HepG2 (cell line): ENCODE measurements around the gene CST3. TPM values are rescaled to one million over a fixed set of nuclear protein-coding genes. Genes with fewer than 3 reads are reported as not detected.

Source experiments
- ATAC-seq: fragments of 200-7000 bp; cut with Tn5 transposase; 3 replicates; pipeline ENCODE4 v1.9.1; 2020; ENCODE audit warnings: mild to moderate bottlenecking, moderate library complexity
- BruUV-seq: library from RNA; stranded (reverse); fragments of 400-500 nt; replicated peaks from 2 replicates; lab custom pipeline; 2021; lab: Mats Ljungman, UMichigan
- CTCF ChIA-PET: fragments of 300-600 bp; formaldehyde crosslinking; extraction: SDS; loops from one replicate; lab custom pipeline; 2021; ENCODE audit warnings: low total read pairs, inconsistent platforms, low intra/inter-chr PET ratio; lab: Yijun Ruan, JAX
- POLR2A ChIA-PET: fragments of 350-600 bp; sonication (Branson Sonifier 250); formaldehyde crosslinking; loops from one replicate; lab custom pipeline; 2020; ENCODE audit warnings: antibody characterized with exemption, inconsistent platforms; lab: Yijun Ruan, JAX
- DNase-seq: peaks from one replicate; pipeline ENCODE4 v3.0.0-alpha.2; 2015; ENCODE audit warnings: low spot score
- FAIRE-seq: peaks from 3 replicates; lab custom pipeline; 2011; peaks lifted over from hg19 to GRCh38; lab: Jason Lieb, UNC
- H2AFZ ChIP-seq: one replicate; pipeline ENCODE4 v1.6.1; 2011; ENCODE audit warnings: low read length, inconsistent platforms
- H3K27ac ChIP-seq: fragments of 300-600 bp; 3 replicates; pipeline ENCODE4 v1.8.0; 2011; ENCODE audit warnings: mixed run types, mild to moderate bottlenecking, mixed read lengths, low read length, inconsistent platforms; ENCODE audit not compliant: insufficient read depth; ENCODE audit errors: extremely low read length
- H3K27me3 ChIP-seq, 2 experiments: fragments of 200-600 bp in 1 of 2; 2 replicates in 1 of 2; 3 replicates in 1 of 2; pipeline versions ENCODE4 v1.6.0 to v1.8.0; 2011; ENCODE audit warnings: low read length in 2 of 2, mild to moderate bottlenecking in 2 of 2, moderate library complexity in 2 of 2, inconsistent platforms in 1 of 2; ENCODE audit not compliant: insufficient read depth in 2 of 2, control insufficient read depth in 1 of 2
- H3K36me3 ChIP-seq, 2 experiments: fragments of 200-600 bp in 1 of 2; replicated peaks in 1 of 2; 2 replicates in 1 of 2; 3 replicates in 1 of 2; pipeline versions ENCODE4 v1.5.1 to v1.8.0; 2011; ENCODE audit warnings: low read length in 2 of 2, inconsistent platforms in 1 of 2; ENCODE audit not compliant: insufficient read depth in 2 of 2, control insufficient read depth in 1 of 2
- H3K4me1 ChIP-seq: 2 replicates; pipeline ENCODE4 v1.5.1; 2012; ENCODE audit warnings: low read length, inconsistent platforms; ENCODE audit not compliant: insufficient read depth
- H3K4me2 ChIP-seq: 2 replicates; pipeline ENCODE4 v1.6.0; 2011; ENCODE audit warnings: low read depth, low read length, inconsistent platforms
- H3K4me3 ChIP-seq, 3 experiments: fragments of 200-600 bp in 1 of 3; sonication (generic), shearing (Covaris generic) in 1 of 3; replicated peaks in 1 of 3; 2 replicates each; pipeline ENCODE4 v1.5.1; 2011 to 2016; ENCODE audit warnings: low read length in 3 of 3, inconsistent platforms in 2 of 3, low read depth in 2 of 3, mild to moderate bottlenecking in 2 of 3, control low read depth in 1 of 3, mixed read lengths in 1 of 3; ENCODE audit not compliant: insufficient read depth in 1 of 3
- H3K79me2 ChIP-seq: one replicate; pipeline ENCODE4 v1.6.1; 2011; ENCODE audit warnings: low read length, inconsistent platforms; ENCODE audit not compliant: insufficient read depth
- H3K9ac ChIP-seq: 2 replicates; pipeline ENCODE4 v1.6.0; 2011; ENCODE audit warnings: mild to moderate bottlenecking, low read depth, low read length, inconsistent platforms; ENCODE audit not compliant: insufficient read depth
- H3K9me3 ChIP-seq: 2 replicates; pipeline ENCODE4 v1.5.1; 2012; ENCODE audit warnings: mild to moderate bottlenecking, low read length
- H4K20me1 ChIP-seq: 2 replicates; pipeline ENCODE4 v1.6.0; 2011; ENCODE audit warnings: inconsistent platforms, mild to moderate bottlenecking, low read length, moderate library complexity; ENCODE audit not compliant: insufficient read depth
- DRAP1 ChIP-seq: IDR thresholded peaks from 2 replicates; pipeline ENCODE4 v1.6.1; 2016; ENCODE audit warnings: missing genetic modification reagents, missing compliant biosample characterization
- ELF3 ChIP-seq: IDR thresholded peaks from 2 replicates; pipeline ENCODE4 v1.6.1; 2016; ENCODE audit warnings: missing genetic modification reagents, missing compliant biosample characterization
- HES4 ChIP-seq: sonication (generic); formaldehyde crosslinking; IDR thresholded peaks from 2 replicates; pipeline ENCODE4 v1.9.0; 2021; ENCODE audit warnings: mild to moderate bottlenecking, missing genetic modification reagents, borderline replicate concordance
- NFE2 ChIP-seq: sonication (generic); formaldehyde crosslinking; IDR thresholded peaks from 2 replicates; pipeline ENCODE4 v1.4.0; 2020; ENCODE audit warnings: missing genetic modification reagents
- RXRB ChIP-seq: IDR thresholded peaks from 2 replicates; pipeline ENCODE4 v1.6.1; 2016; ENCODE audit warnings: borderline replicate concordance, missing genetic modification reagents, missing compliant biosample characterization
- STAG1 ChIP-seq: sonication (generic); formaldehyde crosslinking; IDR thresholded peaks from 2 replicates; pipeline ENCODE4 v1.4.0; 2020; ENCODE audit warnings: missing genetic modification reagents
- TOE1 ChIP-seq: sonication (generic); formaldehyde crosslinking; IDR thresholded peaks from 2 replicates; pipeline ENCODE4 v1.4.0; 2020; ENCODE audit warnings: mild to moderate bottlenecking, missing genetic modification reagents
- ZNF430 ChIP-seq: sonication (generic); formaldehyde crosslinking; IDR thresholded peaks from 2 replicates; pipeline ENCODE4 v1.9.0; 2021; ENCODE audit warnings: mild to moderate bottlenecking, missing genetic modification reagents
- ZNF773 ChIP-seq: sonication (generic); formaldehyde crosslinking; IDR thresholded peaks from 2 replicates; pipeline ENCODE4 v1.4.0; 2020; ENCODE audit warnings: missing genetic modification reagents, borderline replicate concordance
- WGBS: methylation state at CpG from one replicate; pipeline ENCODE4 v1.1.6; 2017; ENCODE audit warnings: low lambda C conversion rate; 5-methylcytosine and 5-hydroxymethylcytosine counted together
- in situ Hi-C: cut with HindIII; loops from 2 replicates; pipeline ENCODE4 v1.10.0; 2017; ENCODE audit warnings: low pct_unique_long_range_greater_than_20kb; ENCODE audit not compliant: extremely low pct_ligation_motif_present
- intact Hi-C: fragments of 100-400 bp; cut with micrococcal nuclease; formaldehyde crosslinking; loops from one replicate; pipeline ENCODE4 v1.10.0; 2022; ENCODE audit not compliant: unreplicated experiment
- polyA plus RNA-seq, 8 experiments: library from polyadenylated mRNA; depleted of rRNA in 3 of 8; stranded (reverse) in 7 of 8; unstranded in 1 of 8; fragments of >200 nt; fragmentation: Illumina TruSeq in 4 of 8; extraction: Trizol in 4 of 8; gene quantifications; 2 replicates each; pipeline versions ENCODE4 v1.2.1 to v1.2.3, GENCODE V29; 2011 to 2016; ENCODE audit warnings: low read depth in 4 of 8, missing spikeins in 1 of 8, mixed read lengths in 1 of 8; ENCODE audit not compliant: insufficient read depth in 1 of 8
- total RNA-seq, 5 experiments: library from RNA; depleted of rRNA; stranded (reverse); fragments of >200 nt; fragmentation: Illumina TruSeq; extraction: Trizol; gene quantifications; 2 replicates each; pipeline ENCODE4 v1.2.3, GENCODE V29; 2016; ENCODE audit warnings: low read depth in 1 of 5
- TF ChIP-seq, protein P1 (sequence below): IDR thresholded peaks from 2 replicates; pipeline ENCODE4 v1.6.1; 2016
- TF ChIP-seq, protein P2 (sequence below), 2 experiments: fragments of 450-650 bp in 1 of 2; sonication (generic) in 1 of 2; formaldehyde crosslinking; IDR thresholded peaks; 2 replicates each; pipeline versions ENCODE4 v1.5.0 to v1.8.0; 2020 to 2022; ENCODE audit warnings: mild to moderate bottlenecking in 1 of 2, missing genetic modification reagents in 1 of 2

The CST3 gene
- total and polyA plus RNA-seq, 2 of the 13 experiments (the other 11 are each of a cell fraction or from before 2014, with no cell fraction given) = 690 to 1,005 TPM

GRCh38 chr20:23601715-23602114 lies 36.0 kb downstream of the CST3 start:
- CTCF ChIA-PET = no interaction called here
- intact Hi-C loops = no loop called here
- ATAC-seq = no peak

More at GRCh38 chr20:23601715-23602114, 36.0 kb downstream of the CST3 start:
- H3K4me3 ChIP-seq = no peak overlapping the region
- 13% methylated on average over 4 of the region's 4 CpGs for WGBS
- no peak overlapping the region for H3K4me2 ChIP-seq
- no peak for DNase-seq
- no peak for TF ChIP-seq RXRB (CRISPR knock-in tag)
- TF ChIP-seq, protein P1, sequence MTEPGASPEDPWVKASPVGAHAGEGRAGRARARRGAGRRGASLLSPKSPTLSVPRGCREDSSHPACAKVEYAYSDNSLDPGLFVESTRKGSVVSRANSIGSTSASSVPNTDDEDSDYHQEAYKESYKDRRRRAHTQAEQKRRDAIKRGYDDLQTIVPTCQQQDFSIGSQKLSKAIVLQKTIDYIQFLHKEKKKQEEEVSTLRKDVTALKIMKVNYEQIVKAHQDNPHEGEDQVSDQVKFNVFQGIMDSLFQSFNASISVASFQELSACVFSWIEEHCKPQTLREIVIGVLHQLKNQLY = no peak
- no peak for TF ChIP-seq TOE1 (CRISPR knock-in tag)
- TF ChIP-seq ZNF430 (CRISPR knock-in tag) = no peak
- TF ChIP-seq STAG1 (CRISPR knock-in tag) = no peak
- TF ChIP-seq DRAP1 (CRISPR knock-in tag) = no peak
- no peak for TF ChIP-seq HES4
- no peak for TF ChIP-seq NFE2 (CRISPR knock-in tag)
- TF ChIP-seq, protein P2, sequence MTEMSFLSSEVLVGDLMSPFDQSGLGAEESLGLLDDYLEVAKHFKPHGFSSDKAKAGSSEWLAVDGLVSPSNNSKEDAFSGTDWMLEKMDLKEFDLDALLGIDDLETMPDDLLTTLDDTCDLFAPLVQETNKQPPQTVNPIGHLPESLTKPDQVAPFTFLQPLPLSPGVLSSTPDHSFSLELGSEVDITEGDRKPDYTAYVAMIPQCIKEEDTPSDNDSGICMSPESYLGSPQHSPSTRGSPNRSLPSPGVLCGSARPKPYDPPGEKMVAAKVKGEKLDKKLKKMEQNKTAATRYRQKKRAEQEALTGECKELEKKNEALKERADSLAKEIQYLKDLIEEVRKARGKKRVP (CRISPR knock-in tag; IDR thresholded peaks at IDR 0.05) = no peak
- TF ChIP-seq ZNF773 (CRISPR knock-in tag) = no peak
- TF ChIP-seq ELF3 = no peak
- no peak for FAIRE-seq
- in situ Hi-C loops = no loop called here
- H3K9me3 ChIP-seq = no peaks in the 10 kb centered on the region
- H2AFZ ChIP-seq = no peak overlapping the region
- H3K36me3 ChIP-seq = no peaks in the 10 kb centered on the region
- no peak overlapping the region for H3K9ac ChIP-seq
- BruUV-seq = no TSS peak
- H3K79me2 ChIP-seq = no peaks in the 10 kb centered on the region
- peaks cover 2 to 28% of the 10 kb centered on the region in 2 experiments; a peak in 4 of 5 replicates for H3K27me3 ChIP-seq
- no peak overlapping the region for H3K27ac ChIP-seq
- no peaks in the 10 kb centered on the region for H4K20me1 ChIP-seq
- H3K4me1 ChIP-seq = peaks cover 6% of the 10 kb centered on the region
- POLR2A ChIA-PET = interaction anchor here (0.7 kb wide), 1 partner anchor 16 kb away, joined by 3 read pairs; no protein-coding TSS in a partner anchor
